HG02759 (cell line): ENCODE data around the gene KRTAP26-1.

Experiments used
- ATAC-seq: cut with Tn5 transposase; IDR thresholded peaks from one replicate; pipeline ENCODE4 v1.9.1; 2021; ENCODE audit warnings: mild to moderate bottlenecking, moderate library complexity; ENCODE audit not compliant: unreplicated experiment

The KRTAP26-1 gene

GRCh38 chr21:30271611-30272010 is 48.5 kb downstream of the KRTAP26-1 start:
- ATAC-seq, result no peak

- ATAC-seq, result no peak
Observed at GRCh38 chr21:30271156-30271555, 49.0 kb downstream of the KRTAP26-1 start.

DNA sequence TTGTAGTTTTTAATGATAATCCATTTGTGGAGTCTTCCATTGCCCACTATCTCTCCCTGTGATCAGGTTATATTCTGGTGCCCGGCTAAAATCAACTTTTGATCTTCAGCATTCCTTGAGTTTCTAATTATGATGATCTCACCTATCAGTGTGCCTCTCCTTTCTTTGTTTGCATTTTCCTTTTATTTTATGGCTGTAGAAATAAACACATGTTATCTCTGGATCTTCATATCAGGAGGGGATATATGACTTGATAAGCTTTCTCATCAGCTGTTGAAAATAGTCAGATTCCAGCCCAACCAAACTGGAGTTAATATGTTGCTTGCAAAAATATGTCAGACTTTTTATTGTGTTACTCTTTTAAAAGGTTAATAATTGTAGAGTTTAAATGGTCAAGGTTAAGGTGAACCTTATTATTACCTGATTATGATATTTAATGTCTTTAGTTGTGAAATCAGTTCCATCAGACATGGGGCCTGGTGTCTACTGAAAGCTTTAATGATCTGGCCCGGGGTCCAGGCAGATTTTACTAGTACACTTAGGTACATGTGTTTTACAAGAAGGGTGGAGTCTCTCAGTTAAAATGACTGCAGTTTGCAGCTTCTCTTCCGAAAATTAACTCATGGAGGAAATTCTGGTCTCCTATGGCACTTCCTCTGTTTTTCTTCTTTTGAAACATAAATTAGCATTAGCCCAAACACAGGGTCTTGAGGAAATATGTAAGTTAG is 50.1 kb downstream of the KRTAP26-1 start:
- ATAC-seq, result no peak
